ENCODE data around the gene AKT3. TPM values are rescaled to one million over a fixed set of nuclear protein-coding genes. Genes with fewer than 3 reads are reported as not detected.

Gene AKT3
- total RNA-seq, 1 experiment from 2014 or later, result 133 TPM

- H3K36me3 ChIP-seq (ENCODE audit: low read depth), result 0 out of 2 replicates have a peak, but pooled peaks cover 7% of the 10 kb centered on the region
- no peaks in the 10 kb centered on the region for H3K9me3 ChIP-seq (ENCODE audit: insufficient read depth, low read depth)
- no peaks in the 10 kb centered on the region; the same call in 1 of the 2 replicates for H3K9me2 ChIP-seq (ENCODE audit: insufficient read depth)
- peak overlapping the region; percentile 61 for H3K27ac ChIP-seq
- peak in 1 of 2 experiments; percentile 76 for DNase-seq
- no peaks in the 10 kb centered on the region for H4K20me1 ChIP-seq (ENCODE audit: insufficient read depth)
- ChIA-PET CTCF (interaction anchor here (0.9 kb wide), 1 partner anchor 208 kb away, joined by 3 read pairs; no protein-coding TSS in a partner anchor), POLR2A (ENCODE audit: unreplicated experiment) (no interaction called here)
- no peak overlapping the region for H3K4me3 ChIP-seq
- intact Hi-C loops (cut with micrococcal nuclease; ENCODE audit: unreplicated experiment), result loop anchor here (2.0 to 10.0 kb wide), 4 partner anchors 68 to 374 kb away; partner anchors contain the start of gene AKT3
- no peak overlapping the region for H2AFZ ChIP-seq
- no peaks in the 10 kb centered on the region for H3K27me3 ChIP-seq (ENCODE audit: insufficient read depth, low read depth)
- H3K79me2 ChIP-seq (ENCODE audit: low read depth), result peaks cover 44% of the 10 kb centered on the region
- H3F3A ChIP-seq (ENCODE audit: insufficient read depth, low read depth), result peaks cover 14% of the 10 kb centered on the region; the same call in 1 of the 2 replicates
- BruUV-seq (replicated peaks), result no TSS peak
- H3K4me2 ChIP-seq, result peak overlapping the region; percentile 35
- no peak for TF ChIP-seq EZH2 (IDR thresholded peaks at IDR 0.05; ENCODE audit: low read depth)
- TF ChIP-seq, protein P1, sequence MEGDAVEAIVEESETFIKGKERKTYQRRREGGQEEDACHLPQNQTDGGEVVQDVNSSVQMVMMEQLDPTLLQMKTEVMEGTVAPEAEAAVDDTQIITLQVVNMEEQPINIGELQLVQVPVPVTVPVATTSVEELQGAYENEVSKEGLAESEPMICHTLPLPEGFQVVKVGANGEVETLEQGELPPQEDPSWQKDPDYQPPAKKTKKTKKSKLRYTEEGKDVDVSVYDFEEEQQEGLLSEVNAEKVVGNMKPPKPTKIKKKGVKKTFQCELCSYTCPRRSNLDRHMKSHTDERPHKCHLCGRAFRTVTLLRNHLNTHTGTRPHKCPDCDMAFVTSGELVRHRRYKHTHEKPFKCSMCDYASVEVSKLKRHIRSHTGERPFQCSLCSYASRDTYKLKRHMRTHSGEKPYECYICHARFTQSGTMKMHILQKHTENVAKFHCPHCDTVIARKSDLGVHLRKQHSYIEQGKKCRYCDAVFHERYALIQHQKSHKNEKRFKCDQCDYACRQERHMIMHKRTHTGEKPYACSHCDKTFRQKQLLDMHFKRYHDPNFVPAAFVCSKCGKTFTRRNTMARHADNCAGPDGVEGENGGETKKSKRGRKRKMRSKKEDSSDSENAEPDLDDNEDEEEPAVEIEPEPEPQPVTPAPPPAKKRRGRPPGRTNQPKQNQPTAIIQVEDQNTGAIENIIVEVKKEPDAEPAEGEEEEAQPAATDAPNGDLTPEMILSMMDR (conservative IDR thresholded peaks at IDR 0.05), result no peak
- peaks cover 19% of the 10 kb centered on the region for H3K4me1 ChIP-seq (replicated peaks; ENCODE audit: insufficient read depth)
Observed at GRCh38 chr1:243718893-243719292, 131.2 kb downstream of the AKT3 start.

- Histone ChIP-seq H4K20me1 (ENCODE audit: insufficient read depth) (no peaks in the 10 kb centered on the region), H3K79me2 (ENCODE audit: low read depth) (peaks cover 37% of the 10 kb centered on the region), H3K36me3 (ENCODE audit: low read depth) (0 out of 2 replicates have a peak, but pooled peaks cover 7% of the 10 kb centered on the region), H3K9me3 (ENCODE audit: insufficient read depth, low read depth) (no peaks in the 10 kb centered on the region), H3K27me3 (ENCODE audit: insufficient read depth, low read depth) (no peaks in the 10 kb centered on the region), H3F3A (ENCODE audit: insufficient read depth, low read depth) (peaks cover 9% of the 10 kb centered on the region; the same call in 1 of the 2 replicates), H2AFZ (no peak overlapping the region), H3K4me3 (no peak overlapping the region), H3K9me2 (ENCODE audit: insufficient read depth) (no peaks in the 10 kb centered on the region; the same call in 1 of the 2 replicates), H3K4me1 (replicated peaks; ENCODE audit: insufficient read depth) (peaks cover 19% of the 10 kb centered on the region), H3K4me2 (no peak overlapping the region), H3K27ac (no peak overlapping the region)
- no peak for DNase-seq
- ChIA-PET CTCF (interaction anchor here (0.9 kb wide), 1 partner anchor 209 kb away, joined by 3 read pairs; no protein-coding TSS in a partner anchor), POLR2A (ENCODE audit: unreplicated experiment) (no interaction called here)
- TF ChIP-seq, protein P1 (conservative IDR thresholded peaks at IDR 0.05), result no peak
- no peak for TF ChIP-seq EZH2 (IDR thresholded peaks at IDR 0.05; ENCODE audit: low read depth)
- intact Hi-C loops (cut with micrococcal nuclease; ENCODE audit: unreplicated experiment), result loop anchor here (2.0 to 10.0 kb wide), 4 partner anchors 69 to 373 kb away; partner anchors contain the start of gene AKT3
- BruUV-seq (replicated peaks), result no TSS peak
Observed at GRCh38 chr1:243718022-243718421, 132.0 kb downstream of the AKT3 start.

DNA sequence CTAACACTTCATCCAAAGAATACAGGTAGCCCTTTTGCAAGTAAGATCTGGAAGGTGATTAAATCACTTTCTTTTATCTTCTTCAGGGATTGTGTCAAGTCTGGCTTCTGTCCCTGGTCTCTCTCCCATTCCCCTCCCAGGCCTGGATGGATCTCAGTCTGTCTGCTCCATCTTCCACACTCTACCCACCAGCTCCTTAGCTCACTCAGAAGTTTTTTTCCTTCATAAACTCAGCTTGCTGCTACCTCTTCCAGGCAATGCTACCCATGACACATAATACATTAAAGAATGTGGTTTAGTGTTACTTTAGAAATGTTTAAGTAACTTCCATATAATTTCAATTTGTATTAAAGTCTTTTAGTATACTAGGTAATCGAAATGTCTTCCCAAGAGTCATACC lies 133.1 kb downstream of the AKT3 start:
- H3K4me2 ChIP-seq, result no peak overlapping the region
- H3K27ac ChIP-seq, result no peak overlapping the region
- peaks cover 19% of the 10 kb centered on the region for H3K4me1 ChIP-seq (replicated peaks; ENCODE audit: insufficient read depth)
- H3K36me3 ChIP-seq (ENCODE audit: low read depth), result 0 out of 2 replicates have a peak, but pooled peaks cover 7% of the 10 kb centered on the region
- peaks cover 34% of the 10 kb centered on the region for H3K79me2 ChIP-seq (ENCODE audit: low read depth)
- no peaks in the 10 kb centered on the region for H3K27me3 ChIP-seq (ENCODE audit: insufficient read depth, low read depth)
- 0 out of 2 replicates have a peak, but pooled peaks cover 3% of the 10 kb centered on the region for H4K20me1 ChIP-seq (ENCODE audit: insufficient read depth)
- no peaks in the 10 kb centered on the region for H3K9me3 ChIP-seq (ENCODE audit: insufficient read depth, low read depth)
- intact Hi-C loops (cut with micrococcal nuclease; ENCODE audit: unreplicated experiment), result loop anchor here (5.0 to 10.0 kb wide), 3 partner anchors 135 to 372 kb away; partner anchors contain the start of gene AKT3
- TF ChIP-seq EZH2 (IDR thresholded peaks at IDR 0.05; ENCODE audit: low read depth), result no peak
- TF ChIP-seq, protein P1 (conservative IDR thresholded peaks at IDR 0.05), result no peak
- DNase-seq, result no peak
- no peaks in the 10 kb centered on the region; the same call in 1 of the 2 replicates for H3K9me2 ChIP-seq (ENCODE audit: insufficient read depth)
- BruUV-seq (replicated peaks), result no TSS peak
- ChIA-PET CTCF (interaction anchor here (0.5 kb wide), 1 partner anchor 78 kb away, joined by 5 read pairs; no protein-coding TSS in a partner anchor), POLR2A (ENCODE audit: unreplicated experiment) (interaction anchor here (0.6 to 0.7 kb wide), 2 partner anchors 48 to 442 kb away, joined by 4 to 6 read pairs; no protein-coding TSS in a partner anchor)
- peaks cover 7% of the 10 kb centered on the region; the same call in 1 of the 2 replicates for H3F3A ChIP-seq (ENCODE audit: insufficient read depth, low read depth)
- H3K4me3 ChIP-seq, result no peak overlapping the region
- no peak overlapping the region for H2AFZ ChIP-seq

Data from PC-9 (cell line).